SH-SY5Y (cell line): Measurements from ENCODE around the gene IL20RB.

Experiments
- GATA2 ChIP-seq: IDR thresholded peaks from 2 replicates; pipeline ENCODE4 v1.6.1; 2011; ENCODE audit warnings: mild to moderate bottlenecking, low read depth, low read length
- GATA3 ChIP-seq: IDR thresholded peaks from 2 replicates; pipeline ENCODE4 v1.6.1; 2011; ENCODE audit warnings: low read depth, mild to moderate bottlenecking, low read length, moderate library complexity

IL20RB gene

DNA sequence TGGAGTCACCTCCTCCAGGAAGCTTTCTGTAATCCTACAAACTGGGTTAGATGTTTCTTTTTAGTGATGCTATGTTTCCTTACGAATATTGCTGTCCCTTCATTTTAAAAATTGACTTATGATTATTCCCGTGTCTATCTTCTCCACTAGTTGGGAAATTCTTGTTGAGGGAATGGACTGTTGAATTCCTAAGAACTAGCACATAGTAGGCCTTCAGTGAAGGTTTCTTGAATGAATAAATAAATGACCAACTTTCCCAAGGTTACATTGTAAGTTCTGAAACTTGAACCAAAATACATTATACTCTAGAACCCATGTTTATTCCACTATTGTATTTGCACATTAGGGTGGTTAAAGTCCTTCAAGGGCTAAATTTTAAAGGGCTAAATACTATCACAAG is 812 bp upstream of the IL20RB start:
- TF ChIP-seq GATA2, result no peak
- TF ChIP-seq GATA3, result no peak

DNA sequence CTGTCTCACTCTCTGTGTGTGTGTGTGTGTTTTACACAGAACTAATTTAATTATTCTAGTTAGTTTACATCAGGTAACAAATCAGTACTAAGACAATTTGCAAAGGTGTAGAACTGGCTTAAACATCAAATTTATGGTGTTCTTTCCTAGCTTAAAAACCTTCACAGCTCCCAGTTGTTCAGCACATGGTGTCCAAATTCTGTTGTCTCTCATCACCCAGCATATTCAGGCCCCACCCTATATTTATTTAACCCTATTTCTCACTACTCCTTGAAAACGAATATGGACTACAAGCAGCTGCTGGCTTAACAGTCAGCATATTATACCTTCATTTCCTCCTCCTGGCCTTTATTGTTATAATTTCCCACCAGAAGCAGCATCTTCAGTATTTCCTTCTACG is 1.2 kb downstream of the IL20RB start:
- TF ChIP-seq GATA3 (no peak), GATA2 (no peak)

DNA sequence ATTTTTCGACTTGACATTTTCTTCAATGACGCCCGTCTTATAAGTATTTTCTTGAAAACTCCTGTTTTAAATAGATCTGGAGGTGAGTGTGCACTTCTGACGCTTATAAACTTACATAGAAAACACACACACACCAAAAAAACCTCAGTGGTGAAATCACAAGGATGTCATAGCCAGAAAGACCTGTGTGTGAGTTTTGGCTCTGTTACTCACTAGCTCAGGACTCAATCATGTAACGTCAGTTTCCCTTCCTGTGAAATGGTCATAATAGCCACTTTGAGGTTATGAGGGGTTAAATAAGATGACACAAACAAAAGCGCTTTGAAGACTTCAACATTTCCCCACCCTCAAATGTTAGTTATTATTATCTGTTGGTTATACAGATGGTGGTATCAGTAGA is 1.8 kb downstream of the IL20RB start:
- TF ChIP-seq GATA3 (no peak), GATA2 (no peak)

DNA sequence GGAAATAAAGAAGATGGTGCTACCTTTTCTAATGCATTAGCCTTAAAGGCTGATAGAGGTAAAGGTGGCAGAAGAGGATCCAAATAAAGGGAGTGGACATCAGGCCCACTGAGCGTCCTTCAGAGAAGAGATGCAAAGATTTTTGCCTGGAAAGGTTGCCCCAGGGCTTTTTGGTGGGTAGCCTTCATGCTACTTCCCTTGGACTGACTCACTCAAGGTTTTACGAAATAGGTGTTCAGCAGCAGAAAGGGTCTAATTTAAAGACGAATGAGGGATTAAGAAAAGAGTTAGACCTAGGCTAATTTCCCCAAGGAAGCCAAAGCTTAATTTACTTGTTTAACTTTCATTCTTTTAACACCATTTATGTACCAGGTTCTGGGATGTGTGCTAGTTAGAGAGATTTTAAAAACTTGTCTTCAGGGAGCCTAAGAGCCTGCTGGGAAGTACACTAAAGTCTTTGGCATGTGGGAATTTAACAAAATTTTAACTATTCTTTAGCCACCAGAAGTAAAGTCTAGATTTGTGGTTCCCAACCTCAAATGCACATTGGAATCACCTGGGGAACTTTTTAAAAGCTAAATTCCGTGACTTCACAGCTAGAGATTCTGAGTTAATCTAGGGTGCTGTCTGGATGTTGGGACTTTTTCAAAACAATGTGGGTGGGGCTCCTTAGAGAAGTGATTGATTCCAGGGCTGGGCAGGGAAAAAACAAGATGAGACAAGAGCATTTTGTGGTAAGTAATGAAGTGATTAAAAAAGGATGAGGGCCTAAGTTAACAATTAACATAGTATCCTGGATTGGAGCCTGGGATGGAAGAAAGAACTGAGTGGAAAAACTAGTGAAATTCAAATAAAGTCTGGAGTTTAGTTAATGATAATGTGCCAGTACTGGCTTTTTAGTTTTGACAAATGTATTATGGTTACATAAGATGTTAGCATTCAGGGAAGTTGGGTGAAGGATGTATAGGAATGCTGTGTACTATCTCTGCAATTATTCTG is 3.4 kb downstream of the IL20RB start:
- no peak for TF ChIP-seq GATA3
- TF ChIP-seq GATA2, result no peak

DNA sequence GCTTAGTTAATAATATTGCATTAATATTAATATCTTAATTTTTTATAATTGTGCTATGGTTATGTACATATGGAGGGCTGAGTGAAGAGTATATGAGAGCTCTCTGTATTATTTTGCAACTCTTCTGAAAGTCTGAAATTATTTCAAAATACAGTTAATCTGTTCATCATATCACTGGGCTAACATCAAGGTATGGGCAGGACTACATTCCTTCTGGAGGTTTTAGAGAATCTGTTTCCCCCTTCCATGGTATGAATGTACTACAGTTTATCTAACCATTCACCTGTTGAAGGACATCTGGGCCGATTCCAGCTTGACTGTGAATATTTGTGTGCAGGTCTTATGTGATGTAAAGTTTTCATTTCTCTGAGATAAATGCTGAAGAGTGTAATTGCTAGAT is 5.1 kb downstream of the IL20RB start:
- TF ChIP-seq GATA2 (no peak), GATA3 (no peak)

DNA sequence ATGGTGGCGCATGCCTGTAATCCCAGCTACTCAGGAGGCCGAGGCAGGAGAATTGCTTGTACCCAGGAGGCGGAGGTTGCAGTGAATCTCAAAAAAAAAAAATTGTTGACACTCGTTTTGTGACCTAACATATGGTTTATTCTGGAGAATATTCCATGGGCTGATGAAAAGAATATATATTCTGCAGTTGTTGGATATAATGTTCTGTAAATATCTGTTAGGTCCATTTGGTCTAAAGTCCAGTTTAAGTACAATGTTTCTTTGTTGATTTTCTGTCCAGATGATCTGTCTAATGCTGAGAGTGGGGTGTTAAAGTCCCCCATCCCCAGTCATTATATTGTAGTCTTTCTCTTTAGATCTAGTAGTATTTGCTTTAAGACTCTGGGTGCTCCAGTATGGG is 15.6 kb downstream of the IL20RB start:
- TF ChIP-seq GATA2 (no peak), GATA3 (no peak)

DNA sequence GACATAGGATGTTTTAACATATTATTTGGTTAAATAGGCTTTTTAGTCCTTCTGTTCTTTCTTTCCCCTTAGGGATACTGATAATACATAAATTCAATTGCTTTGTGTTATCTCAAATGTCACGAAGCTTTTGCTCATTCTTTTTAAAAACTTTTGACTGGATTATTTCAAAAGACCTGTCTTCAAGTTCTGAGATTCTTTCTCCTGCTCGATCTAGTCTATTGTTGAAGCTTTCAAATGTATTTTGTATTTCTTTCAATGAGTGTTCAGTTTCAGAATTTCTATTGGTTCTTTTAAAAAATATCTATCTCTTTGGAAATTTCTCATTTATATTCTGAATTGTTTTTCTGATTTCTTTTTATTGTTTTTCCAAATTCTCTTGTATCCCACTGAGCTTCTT is 16.9 kb downstream of the IL20RB start:
- no peak for TF ChIP-seq GATA2
- TF ChIP-seq GATA3, result no peak

DNA sequence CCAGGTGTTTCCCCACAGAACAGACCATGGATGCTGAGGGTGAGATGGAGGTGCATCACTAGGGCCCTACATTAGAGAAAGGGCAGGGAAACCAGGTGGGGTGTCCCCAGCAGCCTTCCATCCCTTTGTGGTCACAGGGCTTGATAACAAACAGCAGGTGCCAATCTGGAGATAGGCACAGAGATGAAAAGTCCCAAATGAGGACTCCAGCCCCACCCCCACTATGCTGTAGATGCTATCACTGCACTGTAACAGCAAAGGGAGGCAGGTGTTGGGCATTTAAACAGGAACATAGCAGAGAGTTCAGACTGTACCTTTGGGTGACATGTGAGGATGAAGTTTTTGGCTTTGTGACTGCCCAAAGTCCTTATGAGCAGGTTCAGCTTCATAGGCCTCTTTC is 21.4 kb downstream of the IL20RB start:
- TF ChIP-seq GATA2 (no peak), GATA3 (no peak)

DNA sequence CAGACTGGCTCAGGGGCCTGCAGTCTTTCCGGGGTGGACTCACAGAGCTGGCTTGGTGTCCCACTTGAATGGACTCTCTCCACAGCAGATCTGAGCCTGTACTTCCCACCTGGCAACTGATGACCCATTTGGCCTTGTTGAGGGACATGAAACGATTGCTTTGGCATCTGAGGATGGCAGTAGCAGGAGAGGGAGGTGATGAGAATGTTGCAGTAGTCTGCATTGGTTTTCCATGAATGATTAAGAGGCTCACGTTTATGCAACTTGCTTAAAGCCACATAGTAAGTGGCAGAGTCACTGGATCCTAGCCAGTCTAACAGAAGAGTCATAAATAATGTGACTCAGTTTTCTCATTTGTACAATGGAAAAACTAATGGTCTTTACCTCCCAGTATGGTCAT is 21.9 kb downstream of the IL20RB start:
- TF ChIP-seq GATA3 (no peak), GATA2 (no peak)

DNA sequence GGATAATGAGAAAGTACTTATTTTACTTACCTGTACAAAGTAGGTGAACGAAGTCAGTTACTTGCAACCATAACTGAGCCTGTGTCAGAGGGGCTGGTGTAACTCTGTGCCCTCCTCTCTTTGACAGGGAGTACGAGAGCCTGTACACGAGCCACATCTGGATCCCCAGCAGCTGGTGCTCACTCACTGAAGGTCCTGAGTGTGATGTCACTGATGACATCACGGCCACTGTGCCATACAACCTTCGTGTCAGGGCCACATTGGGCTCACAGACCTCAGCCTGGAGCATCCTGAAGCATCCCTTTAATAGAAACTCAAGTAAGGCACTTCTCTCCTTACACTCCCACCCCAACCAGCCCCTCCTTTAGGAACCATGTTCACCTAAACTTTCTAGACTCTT is 24.2 kb downstream of the IL20RB start:
- TF ChIP-seq GATA2 (no peak), GATA3 (no peak)

DNA sequence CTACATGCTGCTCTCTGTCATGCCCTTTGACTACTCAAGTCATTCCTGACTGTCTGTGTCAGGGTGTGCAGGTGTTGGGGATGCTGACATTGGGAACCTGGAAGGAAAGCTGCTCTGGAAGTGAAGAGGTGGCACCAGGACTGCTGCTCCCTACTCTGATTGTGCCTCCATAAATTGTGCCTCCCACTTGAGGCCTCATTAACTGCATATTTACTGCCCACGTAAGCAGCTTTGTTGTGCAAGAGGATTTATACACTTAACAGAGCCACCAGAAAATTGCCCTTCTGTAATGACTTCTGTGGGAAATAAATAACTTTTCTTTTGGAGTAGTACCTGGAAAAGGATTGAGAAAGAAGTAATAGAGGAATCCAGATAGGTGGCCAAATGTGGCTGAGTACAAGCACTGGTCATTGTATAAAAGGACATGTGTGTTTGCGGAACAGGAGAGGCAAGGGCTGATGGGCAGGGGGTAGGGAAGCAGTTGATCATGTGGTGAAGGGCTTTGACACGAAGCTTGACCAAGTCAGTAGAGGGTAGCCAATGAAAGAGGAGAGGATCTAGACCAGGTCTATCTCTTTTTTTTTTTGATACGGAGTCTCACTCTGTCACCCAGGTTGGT is 24.8 kb downstream of the IL20RB start:
- TF ChIP-seq GATA2 (no peak), GATA3 (no peak)

DNA sequence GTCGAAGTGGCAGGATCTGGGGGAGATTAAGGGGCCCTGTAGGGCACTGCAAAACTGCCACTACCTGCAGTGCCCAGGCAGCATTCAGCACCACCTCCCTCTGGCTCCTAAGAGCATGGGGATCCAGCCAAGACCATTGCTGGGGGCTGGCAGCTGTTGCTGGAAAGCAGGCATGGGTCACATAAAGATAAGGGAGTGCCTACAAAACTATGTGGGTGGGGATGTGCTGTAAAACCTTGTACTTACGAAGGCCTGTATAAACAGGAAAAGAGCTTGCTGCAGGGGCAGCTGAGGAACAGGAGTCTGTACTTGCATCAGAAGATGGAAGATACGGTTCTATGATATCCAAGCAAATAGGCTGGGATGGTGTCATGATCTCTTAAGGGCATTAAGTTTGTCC is 27.1 kb downstream of the IL20RB start:
- TF ChIP-seq GATA3, result no peak

DNA sequence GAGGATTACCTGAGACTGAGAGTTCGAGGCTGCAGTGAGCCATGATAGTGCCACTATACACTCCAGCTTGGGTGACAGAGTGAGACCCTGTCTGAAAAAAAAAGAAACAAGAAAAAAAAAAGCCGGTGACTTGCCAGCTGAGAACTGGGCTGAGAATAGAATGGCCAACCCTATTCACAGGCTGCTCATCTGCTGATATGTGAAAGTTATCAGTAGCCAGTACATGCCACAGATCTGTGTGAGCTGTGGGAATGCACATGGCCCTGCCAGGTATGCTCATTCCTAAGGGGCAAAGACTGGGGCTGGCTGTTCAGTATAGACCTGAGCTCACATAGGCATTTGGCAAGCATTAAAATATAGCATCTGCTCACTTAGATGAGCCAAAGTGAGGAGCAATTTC is 30.9 kb downstream of the IL20RB start:
- no peak for TF ChIP-seq GATA2
- TF ChIP-seq GATA3, result no peak

DNA sequence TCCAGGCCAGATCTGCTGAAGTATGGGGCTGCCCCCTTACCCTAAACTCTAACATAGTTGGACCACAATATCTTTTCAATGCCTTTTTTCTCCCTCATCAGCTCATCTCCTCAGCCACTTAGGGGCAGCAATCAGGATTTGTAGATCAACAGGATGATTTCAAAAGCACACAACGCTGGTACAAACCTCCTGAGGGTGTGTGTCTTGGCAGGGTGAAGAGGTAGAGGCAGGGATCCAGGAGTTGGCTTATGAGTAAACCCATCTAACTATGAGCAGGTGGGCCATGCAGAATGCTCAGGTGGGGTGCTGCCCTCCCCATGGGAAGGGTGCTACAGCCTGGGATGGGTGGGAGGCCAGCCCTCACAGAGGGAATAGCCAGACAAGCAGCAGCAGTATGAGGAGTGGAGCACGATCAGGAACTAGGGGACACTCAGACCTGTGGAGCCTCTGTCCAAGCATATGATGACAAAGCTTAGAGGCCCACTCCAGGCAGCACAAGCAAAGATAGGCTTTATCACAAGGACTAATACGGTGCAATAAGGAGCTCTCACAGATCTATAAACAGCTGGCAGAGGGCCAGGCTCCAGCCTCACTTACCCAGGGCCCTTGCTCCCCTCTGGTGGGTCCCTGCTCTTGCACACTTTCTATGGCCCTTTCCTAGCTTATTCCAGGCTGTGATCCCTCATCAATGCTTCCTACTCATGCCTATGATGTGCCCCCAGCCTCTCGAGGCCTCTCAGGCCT is 32.2 kb downstream of the IL20RB start:
- TF ChIP-seq GATA2 (no peak), GATA3 (no peak)
